PC-3 (cell line): ENCODE data around the gene ENTREP3. TPM values are rescaled to one million over a fixed set of nuclear protein-coding genes. Genes with fewer than 3 reads are reported as not detected.
"Not testable (repeated sequence)": the region's sequence is repeated elsewhere in the genome, so short reads cannot be mapped to it uniquely, and the experiment has no call there.

Source experiments
- ATAC-seq: fragments of 200-7000 bp; cut with Tn5 transposase; 2 replicates; pipeline ENCODE4 v1.9.1; 2020; ENCODE audit warnings: mild to moderate bottlenecking, moderate library complexity
- BruUV-seq: library from RNA; stranded (reverse); fragments of 400-500 nt; replicated peaks from 2 replicates; lab custom pipeline; 2021; lab: Mats Ljungman, UMichigan
- CTCF ChIA-PET: fragments of 300-600 bp; sonication (Branson Sonifier 250); formaldehyde crosslinking; loops from one replicate; lab custom pipeline; 2022; ENCODE audit warnings: antibody characterized with exemption; lab: Charles Lee
- POLR2A ChIA-PET: fragments of 300-600 bp; sonication (Branson Sonifier 250); formaldehyde crosslinking; loops from one replicate; lab custom pipeline; 2022; ENCODE audit warnings: antibody characterized with exemption; ENCODE audit not compliant: unreplicated experiment; lab: Charles Lee
- DNase-seq: peaks from one replicate; pipeline ENCODE4 v3.0.0-alpha.2; 2015
- H2AFZ ChIP-seq: fragments of 300-600 bp; sonication (generic); 2 replicates; pipeline ENCODE4 v1.6.0; 2016; ENCODE audit warnings: antibody characterized with exemption, low read length
- H3F3A ChIP-seq: fragments of 300-600 bp; sonication (generic); one replicate; pipeline ENCODE4 v1.6.0; 2017; ENCODE audit warnings: antibody characterized with exemption, low read length, control low read depth, mild to moderate bottlenecking; ENCODE audit not compliant: unreplicated experiment
- H3K27ac ChIP-seq: fragments of 300-600 bp; sonication (generic); 2 replicates; pipeline ENCODE4 v1.5.1; 2016; ENCODE audit warnings: mild to moderate bottlenecking, low read length
- H3K27me3 ChIP-seq: fragments of 300-600 bp; sonication (generic); 2 replicates; pipeline ENCODE4 v1.6.1; 2016; ENCODE audit warnings: low read length, mixed read lengths
- H3K36me3 ChIP-seq: fragments of 300-600 bp; sonication (generic); 2 replicates; pipeline ENCODE4 v1.6.1; 2016; ENCODE audit warnings: low read depth, mixed run types, low read length, mixed read lengths
- H3K4me1 ChIP-seq: fragments of 300-600 bp; sonication (generic); 2 replicates; pipeline ENCODE4 v1.5.1; 2016; ENCODE audit warnings: low read length; ENCODE audit not compliant: insufficient read depth
- H3K4me2 ChIP-seq: fragments of 300-600 bp; sonication (generic); 2 replicates; pipeline ENCODE4 v1.6.0; 2016; ENCODE audit warnings: low read length
- H3K4me3 ChIP-seq: fragments of 300-600 bp; sonication (generic); 2 replicates; pipeline ENCODE4 v1.5.1; 2016; ENCODE audit warnings: mild to moderate bottlenecking, low read length, mixed read lengths
- H3K79me2 ChIP-seq: fragments of 300-600 bp; sonication (generic); 2 replicates; pipeline ENCODE4 v1.6.1; 2017; ENCODE audit warnings: low read length, mixed read lengths
- H3K9ac ChIP-seq: fragments of 300-600 bp; sonication (generic); 2 replicates; pipeline ENCODE4 v1.6.0; 2016; ENCODE audit warnings: mild to moderate bottlenecking, low read length
- H3K9me2 ChIP-seq: fragments of 300-600 bp; sonication (generic); replicated peaks from 2 replicates; pipeline ENCODE4 v1.6.1; 2016; ENCODE audit warnings: mixed run types, low read length, mixed read lengths
- H3K9me3 ChIP-seq: fragments of 300-600 bp; sonication (generic); 2 replicates; pipeline ENCODE4 v1.6.1; 2016; ENCODE audit warnings: low read length, mixed read lengths
- H4K20me1 ChIP-seq: fragments of 300-600 bp; sonication (generic); 2 replicates; pipeline ENCODE4 v1.6.1; 2016; ENCODE audit warnings: low read length, mixed read lengths
- EZH2 ChIP-seq: fragments of 300-600 bp; sonication (generic); IDR thresholded peaks from one replicate; pipeline ENCODE4 v1.6.1; 2017; ENCODE audit warnings: antibody characterized with exemption, mild to moderate bottlenecking, low read length; ENCODE audit not compliant: unreplicated experiment
- EZH2phosphoT487 ChIP-seq: fragments of 300-600 bp; sonication (generic); IDR thresholded peaks from 2 replicates; pipeline ENCODE4 v1.6.1; 2018; ENCODE audit warnings: mild to moderate bottlenecking, antibody characterized with exemption, low read length, borderline replicate concordance
- intact Hi-C: fragments of 100-400 bp; cut with micrococcal nuclease; formaldehyde crosslinking; loops from 2 replicates; pipeline ENCODE4 v1.9.0; 2023
- total RNA-seq: library from RNA; depleted of rRNA; stranded (reverse); fragments of >200 nt; gene quantifications from 2 replicates; pipeline ENCODE4 v1.2.3, GENCODE V29; 2014
- TF ChIP-seq, protein P1 (sequence below): fragments of 300-600 bp; sonication (generic); conservative IDR thresholded peaks from 2 replicates; pipeline ENCODE4 v1.5.1; 2017; ENCODE audit warnings: antibody characterized with exemption, low read depth, mild to moderate bottlenecking, low read length

Gene ENTREP3
- total RNA-seq, 1 experiment from 2014 or later = 30.9 TPM

DNA sequence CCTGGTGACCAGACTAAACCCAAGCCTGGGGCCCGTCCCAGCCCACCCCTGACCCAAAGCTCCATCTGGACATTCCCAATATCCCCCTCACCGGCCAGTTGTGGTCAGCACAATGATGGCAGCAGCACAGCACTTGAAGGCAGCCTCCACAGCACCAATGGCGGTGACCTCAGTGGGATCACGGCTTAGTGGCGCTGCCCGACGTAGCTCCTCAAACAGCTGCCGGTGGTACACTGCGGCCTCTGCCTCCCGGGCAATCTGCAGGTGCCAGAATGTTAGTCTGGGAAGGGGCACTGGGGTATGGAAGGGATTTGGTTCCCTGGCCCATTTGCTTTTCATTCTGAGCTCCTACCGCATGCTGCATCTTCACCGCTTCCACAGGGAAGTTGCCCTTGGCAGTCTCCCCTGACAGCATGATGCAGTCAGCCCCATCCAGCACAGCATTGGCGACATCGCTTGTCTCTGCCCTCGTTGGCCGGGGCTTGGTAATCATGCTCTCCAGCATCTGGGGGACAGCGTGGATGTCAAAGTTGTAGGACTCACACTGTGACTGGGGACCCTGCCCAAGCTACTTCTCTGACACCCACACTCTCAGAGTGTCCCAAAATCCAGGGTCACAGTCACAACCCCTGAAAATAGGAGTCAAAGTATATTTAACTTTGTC, 37.9 kb upstream of the ENTREP3 start:
- Histone ChIP-seq H3K4me2 (no peak overlapping the region), H4K20me1 (no peaks in the 10 kb centered on the region), H3F3A (no peaks in the 10 kb centered on the region), H3K9me2 (no peaks in the 10 kb centered on the region), H3K9ac (no peak overlapping the region), H3K9me3 (no peaks in the 10 kb centered on the region), H3K36me3 (no peaks in the 10 kb centered on the region), H3K27ac (no peak overlapping the region), H3K27me3 (no peaks in the 10 kb centered on the region), H2AFZ (no peak overlapping the region), H3K79me2 (no peaks in the 10 kb centered on the region), H3K4me3 (no peak overlapping the region), H3K4me1 (no peaks in the 10 kb centered on the region)
- ChIA-PET POLR2A (no interaction called here), CTCF (interaction anchor here (0.6 kb wide), 1 partner anchor 1327 kb away, joined by 3 read pairs; no protein-coding TSS in a partner anchor)
- DNase-seq (no peak), ATAC-seq (no peak)
- TF ChIP-seq EZH2 (no peak), EZH2phosphoT487 (no peak)
- TF ChIP-seq, protein P1, sequence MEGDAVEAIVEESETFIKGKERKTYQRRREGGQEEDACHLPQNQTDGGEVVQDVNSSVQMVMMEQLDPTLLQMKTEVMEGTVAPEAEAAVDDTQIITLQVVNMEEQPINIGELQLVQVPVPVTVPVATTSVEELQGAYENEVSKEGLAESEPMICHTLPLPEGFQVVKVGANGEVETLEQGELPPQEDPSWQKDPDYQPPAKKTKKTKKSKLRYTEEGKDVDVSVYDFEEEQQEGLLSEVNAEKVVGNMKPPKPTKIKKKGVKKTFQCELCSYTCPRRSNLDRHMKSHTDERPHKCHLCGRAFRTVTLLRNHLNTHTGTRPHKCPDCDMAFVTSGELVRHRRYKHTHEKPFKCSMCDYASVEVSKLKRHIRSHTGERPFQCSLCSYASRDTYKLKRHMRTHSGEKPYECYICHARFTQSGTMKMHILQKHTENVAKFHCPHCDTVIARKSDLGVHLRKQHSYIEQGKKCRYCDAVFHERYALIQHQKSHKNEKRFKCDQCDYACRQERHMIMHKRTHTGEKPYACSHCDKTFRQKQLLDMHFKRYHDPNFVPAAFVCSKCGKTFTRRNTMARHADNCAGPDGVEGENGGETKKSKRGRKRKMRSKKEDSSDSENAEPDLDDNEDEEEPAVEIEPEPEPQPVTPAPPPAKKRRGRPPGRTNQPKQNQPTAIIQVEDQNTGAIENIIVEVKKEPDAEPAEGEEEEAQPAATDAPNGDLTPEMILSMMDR = no peak
- no TSS peak for BruUV-seq
- intact Hi-C loops = no loop called here

DNA sequence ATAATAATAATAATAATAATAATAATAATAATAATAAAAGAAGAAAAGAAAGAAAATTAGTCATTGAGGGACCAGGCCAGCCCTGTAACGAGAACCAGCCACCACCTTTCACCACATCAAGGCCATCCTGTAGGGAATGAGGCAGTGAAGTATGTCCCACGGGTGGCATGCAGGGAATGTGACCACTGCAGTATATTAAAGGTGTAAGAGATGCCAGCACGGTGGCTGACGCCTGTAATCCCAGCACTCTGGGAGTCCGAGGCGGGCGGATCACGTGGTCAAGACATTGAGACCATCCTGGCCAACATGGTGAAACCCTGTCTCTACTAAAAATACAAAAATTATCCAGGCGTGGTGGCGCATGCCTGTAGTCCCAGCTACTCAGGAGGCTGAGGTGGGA, 35.7 kb upstream of the ENTREP3 start:
- ATAC-seq, H3K4me3 ChIP-seq, H3K4me1 ChIP-seq, H3K4me2 ChIP-seq, H3K27ac ChIP-seq, H3K9me3 ChIP-seq, DNase-seq, H4K20me1 ChIP-seq, H3K27me3 ChIP-seq, H2AFZ ChIP-seq, H3K79me2 ChIP-seq, intact Hi-C loops, H3F3A ChIP-seq, H3K36me3 ChIP-seq, CTCF ChIA-PET, H3K9ac ChIP-seq, POLR2A ChIA-PET, H3K9me2 ChIP-seq, BruUV-seq: not testable (repeated sequence)

DNA sequence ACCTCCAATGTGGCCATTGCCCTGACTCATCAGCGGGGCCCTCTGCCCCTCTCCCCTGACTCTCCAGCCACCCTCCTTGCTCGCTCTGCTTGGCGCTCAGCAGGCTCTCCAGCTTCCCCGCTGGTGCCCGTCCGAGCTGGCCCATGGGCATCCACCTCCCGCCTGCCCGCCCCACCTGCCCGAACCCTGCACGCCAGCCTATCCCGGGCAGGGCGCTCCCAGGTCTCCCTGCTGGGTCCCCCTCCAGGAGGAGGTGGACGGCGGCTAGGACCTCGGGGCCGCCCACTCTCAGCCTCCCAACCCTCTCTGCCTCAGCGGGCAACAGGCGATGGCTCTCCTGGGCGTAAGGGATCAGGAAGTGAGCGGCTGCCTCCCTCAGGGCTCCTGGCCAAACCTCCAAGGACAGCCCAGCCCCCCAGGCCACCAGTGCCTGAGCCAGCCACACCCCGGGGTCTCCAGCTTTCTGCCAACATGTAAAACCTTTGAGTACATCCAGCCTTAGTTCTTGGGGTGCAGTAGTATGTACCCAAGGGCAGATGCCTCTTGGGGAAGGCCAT, 32.8 kb upstream of the ENTREP3 start:
- Histone ChIP-seq H4K20me1 (no peaks in the 10 kb centered on the region), H3K27ac (no peak overlapping the region), H3K4me2 (no peak overlapping the region), H3K9me2 (no peaks in the 10 kb centered on the region), H3K36me3 (no peaks in the 10 kb centered on the region), H3K9ac (no peak overlapping the region), H3K9me3 (no peaks in the 10 kb centered on the region), H3K4me3 (no peak overlapping the region), H3F3A (no peaks in the 10 kb centered on the region), H3K4me1 (no peaks in the 10 kb centered on the region), H2AFZ (no peak overlapping the region), H3K79me2 (no peaks in the 10 kb centered on the region), H3K27me3 (no peaks in the 10 kb centered on the region)
- no peak for TF ChIP-seq EZH2
- TF ChIP-seq, protein P1 = no peak
- no TSS peak for BruUV-seq
- POLR2A ChIA-PET = no interaction called here
- CTCF ChIA-PET = no interaction called here
- intact Hi-C loops = no loop called here
- DNase-seq (no peak), ATAC-seq (no peak)
